ENCODE measurements around the gene ZNF182.
"Not testable (repeated sequence)": the region's sequence is repeated elsewhere in the genome, so short reads cannot be mapped to it uniquely, and the experiment has no call there.

Gene ZNF182

GRCh38 chrX:48003758-48004457 is at the start of gene ZNF182:
ZNF182 (minus strand) TSS chrX:48003989; CDS start chrX:48002609, 1,380 bp downstream.
- DNase-seq (ENCODE audit: insufficient read length, low spot score) (peak; percentile 47), FAIRE-seq (no peak)

GRCh38 chrX:48046846-48047245 is 43.1 kb upstream of the ZNF182 start:
- FAIRE-seq = no peak
- no peak for TF ChIP-seq CTCF (IDR thresholded peaks at IDR 0.05; ENCODE audit: insufficient read depth, missing control alignments)

More at GRCh38 chrX:48003758-48004457, at the start of gene ZNF182:
- no peak for TF ChIP-seq CTCF (IDR thresholded peaks at IDR 0.05; ENCODE audit: insufficient read depth, missing control alignments)

GRCh38 chrX:48045410-48046311 is 41.9 kb upstream of the ZNF182 start:
- FAIRE-seq (peak; percentile 6), DNase-seq (ENCODE audit: insufficient read length, low spot score) (no peak)
- TF ChIP-seq CTCF (IDR thresholded peaks at IDR 0.05; ENCODE audit: insufficient read depth, missing control alignments) = no peak

More at GRCh38 chrX:48046846-48047245, 43.1 kb upstream of the ZNF182 start:
- no peak for DNase-seq (ENCODE audit: insufficient read length, low spot score)

- no peak for TF ChIP-seq CTCF (IDR thresholded peaks at IDR 0.05; ENCODE audit: insufficient read depth, missing control alignments)
- no peak for FAIRE-seq
- DNase-seq (ENCODE audit: insufficient read length, low spot score) = no peak
Observed at GRCh38 chrX:48043056-48043455, 39.3 kb upstream of the ZNF182 start.

- no peak for FAIRE-seq
- no peak for TF ChIP-seq CTCF (IDR thresholded peaks at IDR 0.05; ENCODE audit: insufficient read depth, missing control alignments)
- no peak for DNase-seq (ENCODE audit: insufficient read length, low spot score)
Observed at GRCh38 chrX:48035891-48036290, 32.1 kb upstream of the ZNF182 start.

GRCh38 chrX:48030641-48031173 is 26.9 kb upstream of the ZNF182 start:
- not testable (repeated sequence) for DNase-seq (ENCODE audit: insufficient read length, low spot score); FAIRE-seq

- FAIRE-seq (no peak), DNase-seq (ENCODE audit: insufficient read length, low spot score) (no peak)
- no peak for TF ChIP-seq CTCF (IDR thresholded peaks at IDR 0.05; ENCODE audit: insufficient read depth, missing control alignments)
Observed at GRCh38 chrX:48030237-48030636, 26.4 kb upstream of the ZNF182 start.
